Endothelial cell of umbilical vein (primary cell): ENCODE measurements around the gene ZMYM5. TPM values are rescaled to one million over a fixed set of nuclear protein-coding genes. Genes with fewer than 3 reads are reported as not detected.

ENCODE experiments used
- BruUV-seq: library from RNA; stranded (reverse); fragments of 400-500 nt; replicated peaks from 2 replicates; lab custom pipeline; 2021; lab: Mats Ljungman, UMichigan
- CTCF ChIA-PET: fragments of 300-600, 350-600 bp; sonication (Branson Sonifier 250); formaldehyde crosslinking; loops from one replicate; lab custom pipeline; 2021; ENCODE audit warnings: antibody characterized with exemption, inconsistent platforms; lab: Charles Lee
- POLR2A ChIA-PET: fragments of 300-600, 350-600 bp; sonication (Branson Sonifier 250); formaldehyde crosslinking; loops from one replicate; lab custom pipeline; 2021; ENCODE audit warnings: antibody characterized with exemption, inconsistent platforms; lab: Charles Lee
- DNase-seq: peaks from one replicate; pipeline ENCODE4 v3.0.0-alpha.2; 2011; ENCODE audit warnings: low read depth, low spot score
- FAIRE-seq: peaks from 2 replicates; lab custom pipeline; 2011; peaks lifted over from hg19 to GRCh38; lab: Jason Lieb, UNC
- H2AFZ ChIP-seq: 2 replicates; pipeline ENCODE4 v1.6.0; 2012; ENCODE audit warnings: low read depth, low read length, control low read depth, inconsistent platforms
- H3K27ac ChIP-seq: 2 replicates; pipeline ENCODE4 v1.5.1; 2011; ENCODE audit warnings: low read depth, mild to moderate bottlenecking, control low read depth, low read length, moderate library complexity; ENCODE audit not compliant: insufficient read depth
- H3K27me3 ChIP-seq, 2 experiments: 2 replicates each; pipeline versions ENCODE4 v1.6.0 to v1.6.1; 2011; ENCODE audit warnings: low read length in 2 of 2, mixed read lengths in 1 of 2; ENCODE audit not compliant: control insufficient read depth in 2 of 2, insufficient read depth in 2 of 2
- H3K36me3 ChIP-seq, 2 experiments: 2 replicates in 1 of 2; 3 replicates in 1 of 2; pipeline ENCODE4 v1.5.1; 2011; ENCODE audit warnings: low read length in 2 of 2, mild to moderate bottlenecking in 1 of 2, moderate library complexity in 1 of 2; ENCODE audit not compliant: control insufficient read depth in 2 of 2, insufficient read depth in 2 of 2; ENCODE audit errors: extremely low read depth in 1 of 2
- H3K4me1 ChIP-seq: 3 replicates; pipeline ENCODE4 v1.5.1; 2011; ENCODE audit warnings: mild to moderate bottlenecking, low read length; ENCODE audit not compliant: control insufficient read depth, insufficient read depth; ENCODE audit errors: extremely low read depth
- H3K4me2 ChIP-seq: 2 replicates; pipeline ENCODE4 v1.6.1; 2011; ENCODE audit warnings: low read length, control low read depth, mixed read lengths; ENCODE audit not compliant: insufficient read depth
- H3K4me3 ChIP-seq, 3 experiments: fragments of 200-600 bp in 1 of 3; sonication (generic), shearing (Covaris generic) in 1 of 3; replicated peaks in 1 of 3; 2 replicates each; pipeline ENCODE4 v1.5.1; 2011 to 2016; ENCODE audit warnings: control low read depth in 3 of 3, low read length in 3 of 3, mild to moderate bottlenecking in 2 of 3, inconsistent platforms in 1 of 3, low read depth in 1 of 3, moderate library complexity in 1 of 3; ENCODE audit not compliant: insufficient read depth in 1 of 3
- H3K79me2 ChIP-seq: 2 replicates; pipeline ENCODE4 v1.6.0; 2012; ENCODE audit warnings: low read length, inconsistent platforms; ENCODE audit not compliant: control insufficient read depth, insufficient read depth
- H3K9ac ChIP-seq: replicated peaks from 2 replicates; pipeline ENCODE3; 2011; ENCODE audit warnings: low read length, control low read depth; ENCODE audit not compliant: insufficient read depth; ENCODE audit errors: extremely low read depth
- H3K9me1 ChIP-seq: replicated peaks from 3 replicates; pipeline ENCODE4 v1.6.0; 2011; ENCODE audit warnings: mild to moderate bottlenecking, low read length; ENCODE audit not compliant: control insufficient read depth, insufficient read depth; ENCODE audit errors: extremely low read depth
- H3K9me3 ChIP-seq: replicated peaks from 2 replicates; pipeline ENCODE4 v1.5.1; 2012; ENCODE audit warnings: low read length, inconsistent platforms; ENCODE audit not compliant: control insufficient read depth, insufficient read depth
- H4K20me1 ChIP-seq: replicated peaks from 2 replicates; pipeline ENCODE3; 2011; ENCODE audit warnings: mild to moderate bottlenecking, low read length; ENCODE audit not compliant: control insufficient read depth, insufficient read depth; ENCODE audit errors: extremely low read depth
- EZH2 ChIP-seq: IDR thresholded peaks from 2 replicates; pipeline ENCODE4 v1.6.1; 2012; ENCODE audit warnings: borderline replicate concordance, low read depth, mild to moderate bottlenecking, moderate library complexity, low read length, inconsistent platforms; ENCODE audit not compliant: severe bottlenecking
- FOS ChIP-seq: IDR thresholded peaks from 2 replicates; pipeline ENCODE4 v1.6.1; 2011; ENCODE audit warnings: mild to moderate bottlenecking, low read length, moderate library complexity, borderline replicate concordance; ENCODE audit not compliant: insufficient read depth
- GATA2 ChIP-seq: IDR thresholded peaks from 2 replicates; pipeline ENCODE4 v1.7.0; 2011; ENCODE audit warnings: low read depth, mild to moderate bottlenecking, moderate library complexity, mixed read lengths, low read length; ENCODE audit not compliant: insufficient read length, insufficient read depth
- JUN ChIP-seq: IDR thresholded peaks from 2 replicates; pipeline ENCODE4 v1.6.1; 2011; ENCODE audit warnings: borderline replicate concordance, low read depth; ENCODE audit not compliant: insufficient read length, insufficient read depth
- MAX ChIP-seq: IDR thresholded peaks from 2 replicates; pipeline ENCODE4 v1.6.1; 2011; ENCODE audit not compliant: insufficient read depth, insufficient read length
- MYC ChIP-seq: IDR thresholded peaks from one replicate; pipeline ENCODE4 v1.6.1; 2011; ENCODE audit warnings: mild to moderate bottlenecking, low read depth, low read length
- POLR2A ChIP-seq: IDR thresholded peaks from 2 replicates; pipeline ENCODE4 v1.6.1; 2012; ENCODE audit warnings: low read depth, mild to moderate bottlenecking, control low read depth, low read length
- POLR2AphosphoS5 ChIP-seq: IDR thresholded peaks from 2 replicates; pipeline ENCODE4 v1.6.1; 2012; ENCODE audit warnings: low read depth, mild to moderate bottlenecking, control low read depth, low read length, moderate library complexity; ENCODE audit not compliant: insufficient read depth
- dilution Hi-C: fragments of 300-500 bp; cut with MboI; formaldehyde crosslinking; loops from one replicate; pipeline ENCODE4 v1.15.0; 2019; ENCODE audit warnings: low sequenced_read_pairs; ENCODE audit not compliant: extremely low pct_ligation_motif_present
- intact Hi-C: fragments of 100-400 bp; cut with micrococcal nuclease; formaldehyde crosslinking; loops from one replicate; pipeline ENCODE4 v1.10.0; 2022
- polyA plus RNA-seq, 4 experiments: library from polyadenylated mRNA; depleted of rRNA in 3 of 4; stranded (reverse) in 3 of 4; unstranded in 1 of 4; fragments of >200 nt; gene quantifications; 2 replicates each; pipeline versions ENCODE4 v1.2.1 to v1.2.3, GENCODE V29; 2011 to 2012; ENCODE audit warnings: missing spikeins in 1 of 4
- total RNA-seq: library from RNA; stranded (reverse); gene quantifications from 2 replicates; pipeline ENCODE4 v1.2.3, GENCODE V29; 2021
- TF ChIP-seq, protein P1 (sequence below), 2 donors: IDR thresholded peaks; 1 replicate in 1 of 2; 2 replicates in 1 of 2; pipeline ENCODE4 v1.5.1; 2011; ENCODE audit warnings: low read length in 2 of 2, mild to moderate bottlenecking in 2 of 2, moderate library complexity in 2 of 2, control low read depth in 1 of 2, inconsistent platforms in 1 of 2, low read depth in 1 of 2; ENCODE audit not compliant: insufficient read depth in 1 of 2; ENCODE audit errors: extremely low read depth in 1 of 2

Gene ZMYM5
- total and polyA plus RNA-seq, 2 donors (not counting 3 experiments of a cell fraction or from before 2014, with no cell fraction given), result 4.9 to 10.1 TPM

DNA sequence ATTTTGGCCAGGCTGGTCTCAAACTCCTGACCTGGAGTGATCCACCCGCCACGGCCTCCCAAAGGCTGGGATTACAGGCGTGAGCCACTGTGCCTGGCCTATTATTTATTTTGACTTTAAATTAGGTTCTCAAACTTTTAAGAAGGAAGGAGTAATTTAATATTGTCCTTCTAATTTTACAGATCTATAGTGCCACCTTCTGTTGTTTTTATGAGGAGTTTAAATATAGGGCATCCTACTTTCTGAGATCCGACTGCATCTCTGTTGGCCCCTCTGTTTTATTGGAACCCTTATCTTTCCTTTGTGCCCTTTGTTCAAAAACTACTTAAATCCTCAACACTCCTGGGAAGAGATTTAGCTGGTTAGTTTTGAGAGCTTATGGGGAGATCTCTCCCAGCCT lies 25.4 kb upstream of the ZMYM5 start:
- no peaks in the 10 kb centered on the region for H3K36me3 ChIP-seq
- H3K4me1 ChIP-seq, result no peaks in the 10 kb centered on the region
- no TSS peak for BruUV-seq
- ChIA-PET CTCF (interaction anchor here (0.6 to 1.7 kb wide), 4 partner anchors 20 to 301 kb away, joined by 3 to 16 read pairs (median 4); no protein-coding TSS in a partner anchor), POLR2A (no interaction called here)
- no peak overlapping the region for H2AFZ ChIP-seq
- TF ChIP-seq POLR2AphosphoS5, result no peak
- TF ChIP-seq EZH2, result no peak
- TF ChIP-seq MYC, result no peak
- no peak for TF ChIP-seq POLR2A
- TF ChIP-seq GATA2, result no peak
- no peak for TF ChIP-seq FOS
- TF ChIP-seq MAX, result no peak
- no peak for TF ChIP-seq JUN
- TF ChIP-seq, protein P1, sequence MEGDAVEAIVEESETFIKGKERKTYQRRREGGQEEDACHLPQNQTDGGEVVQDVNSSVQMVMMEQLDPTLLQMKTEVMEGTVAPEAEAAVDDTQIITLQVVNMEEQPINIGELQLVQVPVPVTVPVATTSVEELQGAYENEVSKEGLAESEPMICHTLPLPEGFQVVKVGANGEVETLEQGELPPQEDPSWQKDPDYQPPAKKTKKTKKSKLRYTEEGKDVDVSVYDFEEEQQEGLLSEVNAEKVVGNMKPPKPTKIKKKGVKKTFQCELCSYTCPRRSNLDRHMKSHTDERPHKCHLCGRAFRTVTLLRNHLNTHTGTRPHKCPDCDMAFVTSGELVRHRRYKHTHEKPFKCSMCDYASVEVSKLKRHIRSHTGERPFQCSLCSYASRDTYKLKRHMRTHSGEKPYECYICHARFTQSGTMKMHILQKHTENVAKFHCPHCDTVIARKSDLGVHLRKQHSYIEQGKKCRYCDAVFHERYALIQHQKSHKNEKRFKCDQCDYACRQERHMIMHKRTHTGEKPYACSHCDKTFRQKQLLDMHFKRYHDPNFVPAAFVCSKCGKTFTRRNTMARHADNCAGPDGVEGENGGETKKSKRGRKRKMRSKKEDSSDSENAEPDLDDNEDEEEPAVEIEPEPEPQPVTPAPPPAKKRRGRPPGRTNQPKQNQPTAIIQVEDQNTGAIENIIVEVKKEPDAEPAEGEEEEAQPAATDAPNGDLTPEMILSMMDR (IDR thresholded peaks at IDR 0.05; ENCODE audit: extremely low read depth in 1 of 2, insufficient read depth in 1 of 2, low read depth in 1 of 2, low read length in 2 of 2), result no peak
- H4K20me1 ChIP-seq, result no peaks in the 10 kb centered on the region
- FAIRE-seq, result peak; percentile 49
- H3K4me3 ChIP-seq, result no peak overlapping the region
- H3K79me2 ChIP-seq, result no peaks in the 10 kb centered on the region
- no peaks in the 10 kb centered on the region for H3K9me3 ChIP-seq
- H3K9ac ChIP-seq, result no peak overlapping the region
- no peak overlapping the region for H3K27ac ChIP-seq
- H3K4me2 ChIP-seq, result no peak overlapping the region
- peak; percentile 22 for DNase-seq
- no peaks in the 10 kb centered on the region for H3K9me1 ChIP-seq
- H3K27me3 ChIP-seq, result no peaks in the 10 kb centered on the region
- dilution Hi-C loops (no loop called here), intact Hi-C loops (no loop called here)
